ENCODE measurements around the gene F9. TPM values are rescaled to one million over a fixed set of nuclear protein-coding genes. Genes with fewer than 3 reads are reported as not detected.

Gene F9
- 100 to 1,000 TPM; 266 to 568 (median 407) TPM for total RNA-seq
- long read RNA-seq, partial matches to known transcripts, result 1 of 8 reads
- long read RNA-seq, other reads (novel, unspliced or antisense), result 5 of 8 reads

- peak; percentile 81 to 93 (median 86) for ATAC-seq
- intact Hi-C loops (cut with DNase I), result no loop called here
- WGBS (ENCODE audit: insufficient coverage, low coverage, low lambda C conversion rate, missing lambda C conversion rate), result 25% methylated on average over 4 of the region's 4 CpGs
- Histone ChIP-seq H3K36me3 (no peaks in the 10 kb centered on the region), H3K27ac (peak within 1 kb of the TSS; percentile 10 to 68 (median 65)), H3K4me1 (peaks cover 0 to 22% (median 0%) of the 10 kb centered on the region in 4 donors), H3K9me3 (no peaks in the 10 kb centered on the region), H3K4me3 (peak within 1 kb of the TSS; percentile 10 to 54 (median 42)), H3K27me3 (no peaks in the 10 kb centered on the region)
- DNase-seq, result peak in 1 of 3 donors; percentile 56
- TF ChIP-seq CTCF (IDR thresholded peaks at IDR 0.05) (no peak), POLR2A (IDR thresholded peaks at IDR 0.05) (peak; percentile 72)
These were observed at the start of gene F9 for GRCh38 chrX:139530550-139530949. F9 (plus strand) TSS chrX:139530739; CDS start chrX:139530765, 26 bp downstream.

- DNase-seq (peak in 1 of 3 donors; percentile 39), ATAC-seq (peak; percentile 46 to 63 (median 60))
- no peaks in the 10 kb centered on the region for H3K9me3 ChIP-seq
- no peaks in the 10 kb centered on the region for H3K36me3 ChIP-seq
- peaks cover 0 to 4% (median 0%) of the 10 kb centered on the region in 4 donors for H3K4me1 ChIP-seq
- H3K4me3 ChIP-seq, result no peak overlapping the region
- H3K27ac ChIP-seq, result no peak overlapping the region
- WGBS (ENCODE audit: insufficient coverage, low coverage, low lambda C conversion rate, missing lambda C conversion rate), result 8% methylated on average over 2 of the region's 2 CpGs
- H3K27me3 ChIP-seq, result no peaks in the 10 kb centered on the region
- intact Hi-C loops (cut with DNase I), result no loop called here
- TF ChIP-seq POLR2A (IDR thresholded peaks at IDR 0.05) (no peak), CTCF (IDR thresholded peaks at IDR 0.05) (no peak)
These were observed 46.8 kb upstream of the F9 start for GRCh38 chrX:139483699-139484098.

GRCh38 chrX:139484591-139484990, 45.9 kb upstream of the F9 start:
- no peak for TF ChIP-seq CTCF (IDR thresholded peaks at IDR 0.05)
- no peak for TF ChIP-seq POLR2A (IDR thresholded peaks at IDR 0.05)
- 50% methylated on average over 2 of the region's 2 CpGs for WGBS (ENCODE audit: insufficient coverage, low coverage, low lambda C conversion rate, missing lambda C conversion rate)
- no peak overlapping the region for H3K27ac ChIP-seq
- no peaks in the 10 kb centered on the region for H3K36me3 ChIP-seq
- no peaks in the 10 kb centered on the region for H3K27me3 ChIP-seq
- intact Hi-C loops (cut with DNase I), result no loop called here
- DNase-seq (no peak), ATAC-seq (no peak)
- H3K4me3 ChIP-seq, result no peak overlapping the region
- H3K9me3 ChIP-seq, result no peaks in the 10 kb centered on the region
- peaks cover 0 to 4% (median 0%) of the 10 kb centered on the region in 4 donors for H3K4me1 ChIP-seq

- H3K9me3 ChIP-seq, result no peaks in the 10 kb centered on the region
- no peak overlapping the region for H3K27ac ChIP-seq
- H3K4me3 ChIP-seq, result no peak overlapping the region
- DNase-seq, result no peak
- WGBS (ENCODE audit: insufficient coverage, low coverage, low lambda C conversion rate, missing lambda C conversion rate), result 57% methylated on average over 5 of the region's 5 CpGs
- H3K27me3 ChIP-seq, result no peaks in the 10 kb centered on the region
- no peaks in the 10 kb centered on the region for H3K4me1 ChIP-seq
- TF ChIP-seq CTCF (IDR thresholded peaks at IDR 0.05) (no peak), POLR2A (IDR thresholded peaks at IDR 0.05) (no peak)
- intact Hi-C loops (cut with DNase I), result no loop called here
- no peaks in the 10 kb centered on the region for H3K36me3 ChIP-seq
- no peak for ATAC-seq
These were observed 35.2 kb upstream of the F9 start for GRCh38 chrX:139495324-139495723.

- no peak overlapping the region for H3K4me3 ChIP-seq
- no peak for TF ChIP-seq POLR2A (IDR thresholded peaks at IDR 0.05)
- no peaks in the 10 kb centered on the region for H3K4me1 ChIP-seq
- H3K36me3 ChIP-seq, result no peaks in the 10 kb centered on the region
- H3K27ac ChIP-seq, result no peak overlapping the region
- no peaks in the 10 kb centered on the region for H3K27me3 ChIP-seq
- no peaks in the 10 kb centered on the region for H3K9me3 ChIP-seq
- ATAC-seq (no peak), DNase-seq (no peak)
- intact Hi-C loops (cut with DNase I), result no loop called here
These were observed 24.2 kb upstream of the F9 start for GRCh38 chrX:139506333-139506732.

Measured in right lobe of liver (tissue), 6 donors.